GM12892 (cell line): Measurements from ENCODE around the gene ATP2B2.

Source experiments
- DNase-seq: peaks from one replicate; pipeline ENCODE4 v3.0.0; 2011; ENCODE audit not compliant: insufficient read length
- FAIRE-seq: peaks from 2 replicates; lab custom pipeline; 2011; peaks lifted over from hg19 to GRCh38; lab: Jason Lieb, UNC
- POLR2A ChIP-seq: IDR thresholded peaks from 2 replicates; pipeline ENCODE4 v1.6.1; 2011; ENCODE audit warnings: low read depth, low read length, control low read depth
- POLR2AphosphoS5 ChIP-seq: IDR thresholded peaks from 2 replicates; pipeline ENCODE4 v1.6.1; 2011; ENCODE audit warnings: low read depth, low read length, control low read depth
- TAF1 ChIP-seq: IDR thresholded peaks from 2 replicates; pipeline ENCODE4 v1.6.1; 2011; ENCODE audit warnings: low read depth, mild to moderate bottlenecking, control low read depth, low read length, borderline replicate concordance

Gene ATP2B2

GRCh38 chr3:10508619-10509260 is 3.4 kb upstream of the ATP2B2 start:
- TF ChIP-seq TAF1 (no peak), POLR2A (no peak), POLR2AphosphoS5 (no peak)
- no peak for FAIRE-seq
- no peak for DNase-seq

GRCh38 chr3:10508235-10508618 is 2.8 kb upstream of the ATP2B2 start:
- no peak for DNase-seq
- TF ChIP-seq POLR2AphosphoS5, result no peak
- no peak for TF ChIP-seq TAF1
- no peak for TF ChIP-seq POLR2A
- FAIRE-seq, result no peak

- TF ChIP-seq TAF1 (no peak), POLR2A (no peak), POLR2AphosphoS5 (no peak)
- FAIRE-seq, result no peak
- no peak for DNase-seq
Measured at GRCh38 chr3:10507331-10507730, 1.9 kb upstream of the ATP2B2 start.

GRCh38 chr3:10506696-10507095 is 1.3 kb upstream of the ATP2B2 start:
- FAIRE-seq, result no peak
- no peak for TF ChIP-seq TAF1
- no peak for TF ChIP-seq POLR2A
- no peak for TF ChIP-seq POLR2AphosphoS5

GRCh38 chr3:10505791-10506585 is 602 bp upstream of the ATP2B2 start:
- no peak for FAIRE-seq
- no peak for DNase-seq
- TF ChIP-seq TAF1 (no peak), POLR2AphosphoS5 (no peak), POLR2A (no peak)

More at GRCh38 chr3:10506696-10507095, 1.3 kb upstream of the ATP2B2 start:
- DNase-seq, result no peak

- FAIRE-seq (no peak), DNase-seq (no peak)
- TF ChIP-seq TAF1 (no peak), POLR2AphosphoS5 (no peak), POLR2A (no peak)
Measured at GRCh38 chr3:10504171-10505049, 976 bp downstream of the ATP2B2 start.

GRCh38 chr3:10503217-10503796 is 2.1 kb downstream of the ATP2B2 start:
- FAIRE-seq, result no peak
- no peak for DNase-seq
- TF ChIP-seq TAF1 (no peak), POLR2AphosphoS5 (no peak), POLR2A (no peak)

GRCh38 chr3:10502185-10502880 is 3.1 kb downstream of the ATP2B2 start:
- DNase-seq (no peak), FAIRE-seq (no peak)
- no peak for TF ChIP-seq POLR2AphosphoS5
- no peak for TF ChIP-seq TAF1
- no peak for TF ChIP-seq POLR2A

- FAIRE-seq, result no peak
- no peak for DNase-seq
- TF ChIP-seq POLR2AphosphoS5, result no peak
- no peak for TF ChIP-seq TAF1
- no peak for TF ChIP-seq POLR2A
Measured at GRCh38 chr3:10501664-10502052, 3.7 kb downstream of the ATP2B2 start.

GRCh38 chr3:10500717-10501663 is 4.4 kb downstream of the ATP2B2 start:
- DNase-seq (no peak), FAIRE-seq (no peak)
- TF ChIP-seq POLR2A (no peak), TAF1 (no peak), POLR2AphosphoS5 (no peak)
